H9 (cell line): ENCODE data around the gene UBE3B. TPM values are rescaled to one million over a fixed set of nuclear protein-coding genes. Genes with fewer than 3 reads are reported as not detected.

Experiments used
- DNase-seq: peaks from one replicate; pipeline ENCODE4 v3.0.0-alpha.2; 2017
- H2AFZ ChIP-seq: one replicate; pipeline ENCODE4 v1.6.1; 2013; ENCODE audit warnings: mild to moderate bottlenecking, low read length, control low read depth, moderate library complexity
- H2AK5ac ChIP-seq: 2 replicates; pipeline ENCODE4 v1.6.1; 2013; ENCODE audit warnings: low read length, control low read depth, mixed read lengths; ENCODE audit not compliant: insufficient read length
- H2BK120ac ChIP-seq: one replicate; pipeline ENCODE4 v1.6.1; 2013; ENCODE audit warnings: low read depth, mild to moderate bottlenecking, low read length, control low read depth, inconsistent platforms; ENCODE audit not compliant: poor library complexity, severe bottlenecking
- H2BK12ac ChIP-seq: 2 replicates; pipeline ENCODE4 v1.6.1; 2013; ENCODE audit warnings: low read length, control low read depth, mixed read lengths, low read depth; ENCODE audit not compliant: insufficient read length
- H2BK15ac ChIP-seq: 2 replicates; pipeline ENCODE4 v1.6.1; 2013; ENCODE audit warnings: low read depth, low read length, control low read depth
- H2BK20ac ChIP-seq: one replicate; pipeline ENCODE4 v1.6.1; 2013; ENCODE audit warnings: low read depth, mild to moderate bottlenecking, low read length, control low read depth, inconsistent platforms; ENCODE audit not compliant: poor library complexity, severe bottlenecking
- H2BK5ac ChIP-seq: 2 replicates; pipeline ENCODE4 v1.6.1; 2013; ENCODE audit warnings: low read length, control low read depth, mixed read lengths; ENCODE audit not compliant: insufficient read length
- H3K14ac ChIP-seq: 2 replicates; pipeline ENCODE4 v1.6.1; 2013; ENCODE audit warnings: low read length, control low read depth; ENCODE audit not compliant: insufficient read depth
- H3K18ac ChIP-seq: 2 replicates; pipeline ENCODE4 v1.6.1; 2013; ENCODE audit warnings: low read depth, mild to moderate bottlenecking, mixed read lengths, low read length, control low read depth; ENCODE audit not compliant: insufficient read length
- H3K23ac ChIP-seq: 2 replicates; pipeline ENCODE4 v1.6.1; 2013; ENCODE audit warnings: low read length, control low read depth, mixed read lengths, low read depth; ENCODE audit not compliant: insufficient read length
- H3K23me2 ChIP-seq: 2 replicates; pipeline ENCODE4 v1.6.1; 2013; ENCODE audit warnings: low read depth, mild to moderate bottlenecking, mixed read lengths, low read length, control low read depth; ENCODE audit not compliant: insufficient read length, poor library complexity, severe bottlenecking
- H3K27ac ChIP-seq: 2 replicates; pipeline ENCODE4 v1.5.1; 2013; ENCODE audit warnings: low read length, control low read depth, mixed read lengths, low read depth; ENCODE audit not compliant: insufficient read length
- H3K27me3 ChIP-seq: 2 replicates; pipeline ENCODE4 v1.6.1; 2013; ENCODE audit warnings: low read length, control low read depth, inconsistent platforms; ENCODE audit not compliant: insufficient read depth
- H3K4ac ChIP-seq: 2 replicates; pipeline ENCODE4 v1.6.1; 2013; ENCODE audit warnings: low read depth, mild to moderate bottlenecking, control low read depth, inconsistent platforms, low read length, moderate library complexity
- H3K4me1 ChIP-seq: 2 replicates; pipeline ENCODE4 v1.6.1; 2013; ENCODE audit warnings: low read length, control low read depth, inconsistent platforms; ENCODE audit not compliant: insufficient read depth
- H3K4me2 ChIP-seq: 2 replicates; pipeline ENCODE4 v1.6.1; 2013; ENCODE audit warnings: low read length, control low read depth, mixed read lengths; ENCODE audit not compliant: insufficient read length, insufficient read depth
- H3K56ac ChIP-seq: 2 replicates; pipeline ENCODE4 v1.6.1; 2013; ENCODE audit warnings: low read depth, mild to moderate bottlenecking, mixed read lengths, low read length, control low read depth; ENCODE audit not compliant: insufficient read length
- H3K79me1 ChIP-seq: 2 replicates; pipeline ENCODE4 v1.6.1; 2013; ENCODE audit warnings: low read depth, mild to moderate bottlenecking, moderate library complexity, low read length, control low read depth, inconsistent platforms; ENCODE audit not compliant: insufficient read depth, poor library complexity, severe bottlenecking
- H3K79me2 ChIP-seq: 2 replicates; pipeline ENCODE4 v1.6.1; 2013; ENCODE audit warnings: low read length, control low read depth, inconsistent platforms; ENCODE audit not compliant: insufficient read depth
- H3K9ac ChIP-seq: 2 replicates; pipeline ENCODE4 v1.6.1; 2013; ENCODE audit warnings: low read length, control low read depth, mixed read lengths; ENCODE audit not compliant: insufficient read length; ENCODE audit errors: extremely low read depth
- H3K9me3 ChIP-seq: one replicate; pipeline ENCODE4 v1.6.1; 2013; ENCODE audit warnings: low read depth, low read length, inconsistent platforms; ENCODE audit not compliant: control insufficient read depth
- H3T11ph ChIP-seq: one replicate; pipeline ENCODE4 v1.6.1; 2013; ENCODE audit warnings: mild to moderate bottlenecking, low read length, control low read depth, inconsistent platforms
- H4K20me1 ChIP-seq: one replicate; pipeline ENCODE4 v1.6.1; 2013; ENCODE audit not compliant: control insufficient read depth, insufficient read length, insufficient read depth
- H4K5ac ChIP-seq: 2 replicates; pipeline ENCODE4 v1.6.1; 2013; ENCODE audit warnings: low read depth, mild to moderate bottlenecking, mixed read lengths, low read length, control low read depth; ENCODE audit not compliant: insufficient read length
- H4K8ac ChIP-seq: replicated peaks from 2 replicates; pipeline ENCODE4 v1.6.1; 2013; ENCODE audit warnings: low read length, control low read depth, mixed read lengths, low read depth; ENCODE audit not compliant: insufficient read length
- H4K91ac ChIP-seq: 2 replicates; pipeline ENCODE4 v1.6.1; 2013; ENCODE audit warnings: low read depth, mild to moderate bottlenecking, moderate library complexity, mixed read lengths, low read length, control low read depth; ENCODE audit not compliant: insufficient read length
- H3K27ac Mint-ChIP-seq, 3 experiments: 2 replicates in 2 of 3; 3 replicates in 1 of 3; pipeline ENCODE4 v1.8.0; 2020 to 2021; ENCODE audit warnings: mixed read lengths in 3 of 3, mild to moderate bottlenecking in 1 of 3, moderate library complexity in 1 of 3
- H3K27me3 Mint-ChIP-seq: 2 replicates; pipeline ENCODE4 v1.8.0; 2021; ENCODE audit warnings: low read depth, mild to moderate bottlenecking, moderate library complexity, mixed read lengths
- H3K36me3 Mint-ChIP-seq, 3 experiments: 2 replicates in 2 of 3; 3 replicates in 1 of 3; pipeline ENCODE4 v1.8.0; 2020 to 2021; ENCODE audit warnings: low read depth in 3 of 3, mixed read lengths in 3 of 3; ENCODE audit not compliant: insufficient read depth in 1 of 3
- H3K4me1 Mint-ChIP-seq, 2 experiments: 2 replicates each; pipeline ENCODE4 v1.8.0; 2020; ENCODE audit warnings: mixed read lengths in 2 of 2
- H3K4me3 Mint-ChIP-seq, 2 experiments: 2 replicates in 1 of 2; 3 replicates in 1 of 2; pipeline ENCODE4 v1.8.0; 2020 to 2021; ENCODE audit warnings: mild to moderate bottlenecking in 2 of 2, mixed read lengths in 2 of 2, moderate library complexity in 1 of 2
- H3K9me3 Mint-ChIP-seq, 2 experiments: 2 replicates in 1 of 2; 3 replicates in 1 of 2; pipeline ENCODE4 v1.8.0; 2020; ENCODE audit warnings: mild to moderate bottlenecking in 2 of 2, mixed read lengths in 2 of 2, moderate library complexity in 1 of 2
- WGBS: extraction: QIAGEN DNeasy Blood & Tissue Kit; methylation state at CpG from one replicate; pipeline ENCODE4 v1.1.7; 2013; ENCODE audit warnings: missing lambda C conversion rate, low lambda C conversion rate, mixed read lengths; ENCODE audit not compliant: insufficient read length; ENCODE audit errors: extremely low coverage; 5-methylcytosine and 5-hydroxymethylcytosine counted together
- total RNA-seq: library from RNA; stranded (reverse); gene quantifications from 2 replicates; pipeline ENCODE4 v1.2.1, GENCODE V29; 2021
- TF ChIP-seq, protein P1 (sequence below): fragments of 200-600 bp; sonication (generic); conservative IDR thresholded peaks from 3 replicates; pipeline ENCODE4 v1.8.0; 2021; ENCODE audit warnings: antibody characterized with exemption, mild to moderate bottlenecking

The UBE3B gene
- total RNA-seq, 1 experiment from 2014 or later, result 24.2 TPM

- Mint-ChIP-seq H3K4me3 (peak overlapping the region; percentile 80 to 90), H3K9me3 (no peaks in the 10 kb centered on the region), H3K36me3 (peaks cover 7 to 50% (median 37%) of the 10 kb centered on the region in 3 experiments; a peak in 6 of 7 replicates), H3K27ac (peak overlapping the region in 2 of 3 experiments; percentile 40 to 86; a peak in 1 of 7 replicates), H3K27me3 (no peaks in the 10 kb centered on the region), H3K4me1 (peaks cover 14 to 18% of the 10 kb centered on the region in 2 experiments)
- Histone ChIP-seq H2AFZ (no peak overlapping the region), H3K4me2 (peak overlapping the region; percentile 87), H2BK5ac (no peak overlapping the region), H3K9me3 (no peaks in the 10 kb centered on the region), H3K56ac (no peak overlapping the region), H2BK120ac (no peak overlapping the region), H2BK20ac (no peak overlapping the region), H2BK15ac (no peak overlapping the region), H2AK5ac (no peak overlapping the region), H4K5ac (no peak overlapping the region), H3K4me1 (peaks cover 6% of the 10 kb centered on the region; the same call in 1 of the 2 replicates), H3K79me2 (no peaks in the 10 kb centered on the region; the same call in 1 of the 2 replicates), H4K8ac (no peak overlapping the region), H3K27me3 (no peaks in the 10 kb centered on the region), H2BK12ac (no peak overlapping the region), H3K27ac (no peak overlapping the region), H3K14ac (no peak overlapping the region), H3K9ac (peak overlapping the region; percentile 79), H3K79me1 (no peaks in the 10 kb centered on the region), H3K23me2 (no peaks in the 10 kb centered on the region), H3K23ac (no peak overlapping the region), H3T11ph (no peak overlapping the region), H4K20me1 (no peaks in the 10 kb centered on the region), H4K91ac (no peak overlapping the region), H3K18ac (no peak overlapping the region), H3K4ac (no peak overlapping the region)
- DNase-seq, result no peak
- WGBS, result no CpG with 5 or more reads among the region's 13 CpGs
- TF ChIP-seq, protein P1, sequence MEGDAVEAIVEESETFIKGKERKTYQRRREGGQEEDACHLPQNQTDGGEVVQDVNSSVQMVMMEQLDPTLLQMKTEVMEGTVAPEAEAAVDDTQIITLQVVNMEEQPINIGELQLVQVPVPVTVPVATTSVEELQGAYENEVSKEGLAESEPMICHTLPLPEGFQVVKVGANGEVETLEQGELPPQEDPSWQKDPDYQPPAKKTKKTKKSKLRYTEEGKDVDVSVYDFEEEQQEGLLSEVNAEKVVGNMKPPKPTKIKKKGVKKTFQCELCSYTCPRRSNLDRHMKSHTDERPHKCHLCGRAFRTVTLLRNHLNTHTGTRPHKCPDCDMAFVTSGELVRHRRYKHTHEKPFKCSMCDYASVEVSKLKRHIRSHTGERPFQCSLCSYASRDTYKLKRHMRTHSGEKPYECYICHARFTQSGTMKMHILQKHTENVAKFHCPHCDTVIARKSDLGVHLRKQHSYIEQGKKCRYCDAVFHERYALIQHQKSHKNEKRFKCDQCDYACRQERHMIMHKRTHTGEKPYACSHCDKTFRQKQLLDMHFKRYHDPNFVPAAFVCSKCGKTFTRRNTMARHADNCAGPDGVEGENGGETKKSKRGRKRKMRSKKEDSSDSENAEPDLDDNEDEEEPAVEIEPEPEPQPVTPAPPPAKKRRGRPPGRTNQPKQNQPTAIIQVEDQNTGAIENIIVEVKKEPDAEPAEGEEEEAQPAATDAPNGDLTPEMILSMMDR, result no peak
These were observed 96.4 kb downstream of the UBE3B start for GRCh38 chr12:109573914-109574244.
